ENCODE measurements around the gene CFAP299. TPM values are rescaled to one million over a fixed set of nuclear protein-coding genes. Genes with fewer than 3 reads are reported as not detected.
"Not testable (repeated sequence)": the region's sequence is repeated elsewhere in the genome, so short reads cannot be mapped to it uniquely, and the experiment has no call there.

The CFAP299 gene
- total RNA-seq, 4 donors from 2014 or later: 0.84 to 2.5 (median 2.2) TPM; not detected in 1

DNA sequence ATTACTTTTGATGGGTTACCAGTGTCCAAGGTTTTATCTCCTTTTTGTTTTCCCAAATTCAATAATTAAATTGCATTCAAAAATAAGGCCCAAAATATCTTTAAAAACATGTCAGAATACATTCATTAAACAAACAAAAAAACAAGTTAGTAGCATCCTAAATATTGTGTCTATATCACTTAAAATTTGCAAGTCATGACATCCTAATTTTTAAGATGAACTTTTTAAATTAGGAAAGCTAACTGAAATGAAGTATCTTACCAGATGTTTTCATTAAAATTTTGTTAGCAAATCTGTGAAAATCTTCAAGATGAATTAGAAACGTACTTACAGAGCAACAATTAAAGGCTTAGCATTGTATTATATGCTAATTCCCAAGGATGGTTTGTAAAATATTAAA, 962 bp upstream of the CFAP299 start:
- no peaks in the 10 kb centered on the region for H3K9me3 ChIP-seq
- H3K27ac ChIP-seq (replicated peaks in 1 of 4): peak overlapping the region in 2 of 4 donors; percentile 59 to 68

GRCh38 chr4:80335226-80335553, 340 bp upstream of the CFAP299 start:
- no peak for TF ChIP-seq POLR2AphosphoS5 (IDR thresholded peaks at IDR 0.05)
- TF ChIP-seq EP300 (IDR thresholded peaks at IDR 0.05): no peak
- TF ChIP-seq POLR2A (IDR thresholded peaks at IDR 0.05; ENCODE audit: low read depth): no peak
- TF ChIP-seq, protein P1, sequence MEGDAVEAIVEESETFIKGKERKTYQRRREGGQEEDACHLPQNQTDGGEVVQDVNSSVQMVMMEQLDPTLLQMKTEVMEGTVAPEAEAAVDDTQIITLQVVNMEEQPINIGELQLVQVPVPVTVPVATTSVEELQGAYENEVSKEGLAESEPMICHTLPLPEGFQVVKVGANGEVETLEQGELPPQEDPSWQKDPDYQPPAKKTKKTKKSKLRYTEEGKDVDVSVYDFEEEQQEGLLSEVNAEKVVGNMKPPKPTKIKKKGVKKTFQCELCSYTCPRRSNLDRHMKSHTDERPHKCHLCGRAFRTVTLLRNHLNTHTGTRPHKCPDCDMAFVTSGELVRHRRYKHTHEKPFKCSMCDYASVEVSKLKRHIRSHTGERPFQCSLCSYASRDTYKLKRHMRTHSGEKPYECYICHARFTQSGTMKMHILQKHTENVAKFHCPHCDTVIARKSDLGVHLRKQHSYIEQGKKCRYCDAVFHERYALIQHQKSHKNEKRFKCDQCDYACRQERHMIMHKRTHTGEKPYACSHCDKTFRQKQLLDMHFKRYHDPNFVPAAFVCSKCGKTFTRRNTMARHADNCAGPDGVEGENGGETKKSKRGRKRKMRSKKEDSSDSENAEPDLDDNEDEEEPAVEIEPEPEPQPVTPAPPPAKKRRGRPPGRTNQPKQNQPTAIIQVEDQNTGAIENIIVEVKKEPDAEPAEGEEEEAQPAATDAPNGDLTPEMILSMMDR (IDR thresholded peaks at IDR 0.05): no peak
- peak overlapping the region; percentile 58 to 71 (median 66) for H3K4me3 ChIP-seq
- no peaks in the 10 kb centered on the region for H3K9me3 ChIP-seq
- 27% methylated on average over 3 of the region's 3 CpGs for WGBS
- H3K4me1 ChIP-seq: peaks cover 0 to 37% (median 23%) of the 10 kb centered on the region in 4 donors
- H3K27me3 ChIP-seq: no peaks in the 10 kb centered on the region
- no peak for DNase-seq (ENCODE audit: extremely low spot score)
- no peaks in the 10 kb centered on the region for H3K36me3 ChIP-seq
- intact Hi-C loops (cut with DNase I): loop anchor here (10.0 kb wide), 2 partner anchors 70 to 1390 kb away; partner anchors contain the start of gene FGF5
- peak overlapping the region; percentile 5 to 67 (median 50) for H3K27ac ChIP-seq (replicated peaks in 1 of 4)

More for the DNA sequence above, 962 bp upstream of the CFAP299 start:
- Histone ChIP-seq H3K27me3 (no peaks in the 10 kb centered on the region), H3K4me1 (peaks cover 0 to 37% (median 23%) of the 10 kb centered on the region in 4 donors), H3K36me3 (no peaks in the 10 kb centered on the region), H3K4me3 (no peak overlapping the region)
- intact Hi-C loops (cut with DNase I): loop anchor here (10.0 kb wide), 2 partner anchors 70 to 1390 kb away; partner anchors contain the start of gene FGF5
- TF ChIP-seq POLR2AphosphoS5 (IDR thresholded peaks at IDR 0.05) (no peak), EP300 (IDR thresholded peaks at IDR 0.05) (no peak), POLR2A (IDR thresholded peaks at IDR 0.05; ENCODE audit: low read depth) (no peak)
- TF ChIP-seq, protein P1 (IDR thresholded peaks at IDR 0.05): no peak
- WGBS: 87% methylated on average over 1 of the region's 1 CpG
- no peak for DNase-seq (ENCODE audit: extremely low spot score)

GRCh38 chr4:80336582-80336981, 1.1 kb downstream of the CFAP299 start:
- Histone ChIP-seq H3K36me3 (no peaks in the 10 kb centered on the region), H3K27me3 (no peaks in the 10 kb centered on the region), H3K4me1 (peaks cover 0 to 37% (median 23%) of the 10 kb centered on the region in 4 donors), H3K9me3 (no peaks in the 10 kb centered on the region), H3K27ac (replicated peaks in 1 of 4) (peak overlapping the region in 1 of 4 donors; percentile 42), H3K4me3 (peak overlapping the region; percentile 58 to 71 (median 66))
- 13% methylated on average over 8 of the region's 10 CpGs for WGBS
- TF ChIP-seq POLR2AphosphoS5 (IDR thresholded peaks at IDR 0.05) (peak in 1 of 2 donors; percentile 13), POLR2A (IDR thresholded peaks at IDR 0.05; ENCODE audit: low read depth) (no peak)
- TF ChIP-seq, protein P1 (IDR thresholded peaks at IDR 0.05): peak; percentile 28 to 43 (median 37)
- DNase-seq (ENCODE audit: extremely low spot score): no peak
- intact Hi-C loops (cut with DNase I): loop anchor here (10.0 kb wide), 2 partner anchors 72 to 1392 kb away; partner anchors contain the start of gene FGF5

- H3K9me3 ChIP-seq: peaks cover 0 to 15% (median 7%) of the 10 kb centered on the region in 4 donors
- TF ChIP-seq POLR2AphosphoS5 (IDR thresholded peaks at IDR 0.05) (no peak), POLR2A (IDR thresholded peaks at IDR 0.05; ENCODE audit: low read depth) (no peak), EP300 (IDR thresholded peaks at IDR 0.05) (no peak)
- TF ChIP-seq, protein P1 (IDR thresholded peaks at IDR 0.05): no peak
- peaks cover 0 to 15% (median 11%) of the 10 kb centered on the region in 4 donors for H3K4me1 ChIP-seq
- H3K27me3 ChIP-seq: no peaks in the 10 kb centered on the region
- no peak overlapping the region for H3K27ac ChIP-seq (replicated peaks in 1 of 4)
- no peaks in the 10 kb centered on the region for H3K36me3 ChIP-seq
- H3K4me3 ChIP-seq: no peak overlapping the region
- no peak for DNase-seq (ENCODE audit: extremely low spot score)
- WGBS: 69% methylated on average over 2 of the region's 2 CpGs
- intact Hi-C loops (cut with DNase I): no loop called here
Measured at GRCh38 chr4:80340036-80340435, 4.5 kb downstream of the CFAP299 start.

GRCh38 chr4:80342684-80343083, 7.2 kb downstream of the CFAP299 start:
- H3K4me1 ChIP-seq; H3K4me3 ChIP-seq; DNase-seq (ENCODE audit: extremely low spot score); intact Hi-C loops (cut with DNase I); H3K36me3 ChIP-seq; H3K27ac ChIP-seq (replicated peaks in 1 of 4); H3K27me3 ChIP-seq: not testable (repeated sequence)
- peaks cover 0 to 15% (median 7%) of the 10 kb centered on the region in 4 donors for H3K9me3 ChIP-seq

Measured in esophagus muscularis mucosa (tissue), 4 donors.